Measurements from ENCODE around the gene HS3ST1.

GRCh38 chr4:11451716-11452115, 23.0 kb upstream of the HS3ST1 start:
- TF ChIP-seq POLR2A (IDR thresholded peaks at IDR 0.05) (no peak), CTCF (IDR thresholded peaks at IDR 0.05) (no peak)

Measured in sigmoid colon (tissue), 3 donors.